Esophagus (tissue), 2 donors: ENCODE data around the gene ENO2. TPM values are rescaled to one million over a fixed set of nuclear protein-coding genes. Genes with fewer than 3 reads are reported as not detected.
A peak's percentile ranks its signal among the peaks of the same experiment; 100 is the strongest.

ENCODE experiments used
- H3K27ac ChIP-seq, 2 donors: one replicate each; pipeline ENCODE4 v1.5.1; 2013; ENCODE audit warnings: low read depth in 2 of 2, mild to moderate bottlenecking in 2 of 2, inconsistent platforms in 1 of 2, low read length in 1 of 2, moderate library complexity in 1 of 2
- H3K27me3 ChIP-seq, 2 donors: one replicate each; pipeline ENCODE4 v1.6.1; 2013; ENCODE audit warnings: low read length in 2 of 2, control low read depth in 1 of 2, mild to moderate bottlenecking in 1 of 2; ENCODE audit not compliant: insufficient read depth in 2 of 2, control insufficient read depth in 1 of 2
- H3K36me3 ChIP-seq, 2 donors: one replicate each; pipeline ENCODE4 v1.6.1; 2013; ENCODE audit warnings: low read length in 1 of 2; ENCODE audit not compliant: control insufficient read depth in 2 of 2, insufficient read depth in 2 of 2
- H3K4me1 ChIP-seq, 2 donors: one replicate each; pipeline ENCODE4 v1.6.1; 2013; ENCODE audit warnings: low read length in 1 of 2; ENCODE audit not compliant: control insufficient read depth in 2 of 2, insufficient read depth in 2 of 2
- H3K4me3 ChIP-seq, 2 donors: one replicate each; pipeline ENCODE4 v1.5.1; 2013; ENCODE audit warnings: low read length in 2 of 2, mild to moderate bottlenecking in 2 of 2, low read depth in 1 of 2, moderate library complexity in 1 of 2
- H3K9me3 ChIP-seq, 2 donors: one replicate each; pipeline ENCODE4 v1.6.1; 2013; ENCODE audit warnings: mild to moderate bottlenecking in 2 of 2, low read depth in 1 of 2, low read length in 1 of 2, moderate library complexity in 1 of 2; ENCODE audit not compliant: control insufficient read depth in 2 of 2, insufficient read depth in 1 of 2
- WGBS, 2 donors: extraction: QIAGEN DNeasy Blood & Tissue Kit; methylation state at CpG; one replicate each; pipeline ENCODE4 v1.1.7; 2013; 5-methylcytosine and 5-hydroxymethylcytosine counted together
- polyA plus RNA-seq, 2 donors: library from polyadenylated mRNA; stranded (reverse); fragments of 200-250 nt; gene quantifications; one replicate each; pipeline ENCODE4 v1.2.3, GENCODE V29; 2013
- donor health status: healthy with polysubstance abuse.
- donor health status: Bipolar disorder and iron deficiency.

The ENO2 gene
- polyA plus RNA-seq, 2 donors = 6.7 to 9.0 TPM

- H3K27ac ChIP-seq = no peak overlapping the region
- no peaks in the 10 kb centered on the region for H3K9me3 ChIP-seq
- H3K4me3 ChIP-seq = no peak overlapping the region
- H3K36me3 ChIP-seq = peaks cover 3 to 21% of the 10 kb centered on the region in 2 donors
- 43 to 56% methylated on average over 1 of the region's 1 CpG for WGBS, 2 donors
- peaks cover 0 to 12% of the 10 kb centered on the region in 2 donors for H3K4me1 ChIP-seq
- H3K27me3 ChIP-seq = no peaks in the 10 kb centered on the region
These were observed 18.4 kb downstream of the ENO2 start for GRCh38 chr12:6932766-6933165.

GRCh38 chr12:6934110-6934509 lies 19.7 kb downstream of the ENO2 start:
- Histone ChIP-seq H3K9me3 (no peaks in the 10 kb centered on the region), H3K27me3 (no peaks in the 10 kb centered on the region), H3K27ac (peak overlapping the region in 1 of 2 donors; percentile 1), H3K36me3 (peaks cover 3 to 21% of the 10 kb centered on the region in 2 donors), H3K4me1 (peaks cover 0 to 13% of the 10 kb centered on the region in 2 donors), H3K4me3 (no peak overlapping the region)
- 45 to 46% methylated on average over 8 of the region's 8 CpGs for WGBS, 2 donors

GRCh38 chr12:6935371-6936193 lies 21.2 kb downstream of the ENO2 start:
- 60 to 69% methylated on average over 14 of the region's 14 CpGs for WGBS, 2 donors
- Histone ChIP-seq H3K4me1 (peaks cover 0 to 6% of the 10 kb centered on the region in 2 donors), H3K4me3 (no peak overlapping the region), H3K36me3 (peaks cover 3 to 22% of the 10 kb centered on the region in 2 donors), H3K27me3 (no peaks in the 10 kb centered on the region), H3K27ac (no peak overlapping the region), H3K9me3 (no peaks in the 10 kb centered on the region)

- H3K9me3 ChIP-seq = no peaks in the 10 kb centered on the region
These were observed 21.8 kb downstream of the ENO2 start for GRCh38 chr12:6936194-6936635.

GRCh38 chr12:6936636-6937480 lies 22.5 kb downstream of the ENO2 start:
- peaks cover 3 to 30% of the 10 kb centered on the region in 2 donors for H3K36me3 ChIP-seq
- no peaks in the 10 kb centered on the region for H3K9me3 ChIP-seq
- H3K27me3 ChIP-seq = no peaks in the 10 kb centered on the region
- 21 to 30% methylated on average over 32 to 36 of the region's 36 CpGs for WGBS, 2 donors
- H3K27ac ChIP-seq = peak overlapping the region; percentile 85 to 93
- peaks cover 0 to 6% of the 10 kb centered on the region in 2 donors for H3K4me1 ChIP-seq
- peak overlapping the region; percentile 55 to 70 for H3K4me3 ChIP-seq

More at GRCh38 chr12:6936194-6936635, 21.8 kb downstream of the ENO2 start:
- Histone ChIP-seq H3K4me1 (peaks cover 0 to 6% of the 10 kb centered on the region in 2 donors), H3K27ac (peak overlapping the region in 1 of 2 donors; percentile 85), H3K36me3 (peaks cover 3 to 24% of the 10 kb centered on the region in 2 donors), H3K4me3 (no peak overlapping the region), H3K27me3 (no peaks in the 10 kb centered on the region)
- whole genome bisulfite sequencing, 2 donors = 86 to 92% methylated on average over 3 of the region's 3 CpGs

- Histone ChIP-seq H3K27me3 (no peaks in the 10 kb centered on the region), H3K4me1 (peaks cover 0 to 6% of the 10 kb centered on the region in 2 donors), H3K4me3 (peak overlapping the region; percentile 55 to 70), H3K9me3 (no peaks in the 10 kb centered on the region), H3K36me3 (peaks cover 3 to 31% of the 10 kb centered on the region in 2 donors), H3K27ac (peak overlapping the region; percentile 85 to 93)
- WGBS, 2 donors = 0 to 1% methylated on average over 77 to 80 of the region's 80 CpGs
These were observed 23.3 kb downstream of the ENO2 start for GRCh38 chr12:6937481-6938352.

- H3K27me3 ChIP-seq = no peaks in the 10 kb centered on the region
These were observed 24.2 kb downstream of the ENO2 start for GRCh38 chr12:6938353-6939190.

GRCh38 chr12:6939191-6939540 lies 24.8 kb downstream of the ENO2 start:
- peaks cover 3 to 27% of the 10 kb centered on the region in 2 donors for H3K36me3 ChIP-seq
- H3K4me3 ChIP-seq = no peak overlapping the region
- H3K27me3 ChIP-seq = no peaks in the 10 kb centered on the region
- H3K9me3 ChIP-seq = no peaks in the 10 kb centered on the region
- H3K27ac ChIP-seq = no peak overlapping the region
- H3K4me1 ChIP-seq = peaks cover 0 to 6% of the 10 kb centered on the region in 2 donors
- 59 to 75% methylated on average over 2 of the region's 2 CpGs for whole genome bisulfite sequencing, 2 donors

More at GRCh38 chr12:6938353-6939190, 24.2 kb downstream of the ENO2 start:
- H3K9me3 ChIP-seq = no peaks in the 10 kb centered on the region
- peaks cover 0 to 6% of the 10 kb centered on the region in 2 donors for H3K4me1 ChIP-seq
- no peak overlapping the region for H3K4me3 ChIP-seq
- 73 to 78% methylated on average over 31 to 32 of the region's 32 CpGs for WGBS, 2 donors
- H3K27ac ChIP-seq = peak overlapping the region; percentile 57 to 85
- peaks cover 3 to 31% of the 10 kb centered on the region in 2 donors for H3K36me3 ChIP-seq
